Cardiac atrium fibroblast (primary cell): ENCODE measurements around the gene EYA3. TPM values are rescaled to one million over a fixed set of nuclear protein-coding genes. Genes with fewer than 3 reads are reported as not detected.

ENCODE experiments used
- total RNA-seq: library from RNA; depleted of rRNA; stranded (reverse); fragments of >200 nt; gene quantifications from 2 replicates; pipeline ENCODE4 v1.2.3, GENCODE V29; 2015

Gene EYA3
- 8.3 and 13.9 TPM in 2 replicates for total RNA-seq

GRCh38 chr1:28088168-28088961, at the start of gene EYA3:
Gene EYA3 (minus strand): TSS chr1:28088610. CDS start chr1:28058026, 30,584 bp downstream.

GRCh38 chr1:27959792-27960603, 128.4 kb downstream of the EYA3 start, which contains the start of gene XKR8:
Gene XKR8 (plus strand): TSS chr1:27959973. CDS start chr1:27960070, 97 bp downstream.

GRCh38 chr1:27934818-27935549, 153.4 kb downstream of the EYA3 start, which contains the start of gene SMPDL3B:
Gene SMPDL3B (plus strand): TSS chr1:27935000. CDS start chr1:27935184, 184 bp downstream.

Other genes with a start within 250 kb of the EYA3 start
- gene THEMIS2, start 216.1 kb downstream of the EYA3 start, total RNA-seq, result 2.5 and 7.1 TPM in 2 replicates
- gene RPA2, start 174.0 kb downstream of the EYA3 start, total RNA-seq, result 13.0 and 19.9 TPM in 2 replicates
- gene SMPDL3B, start 153.6 kb downstream of the EYA3 start, total RNA-seq, result not detected in 2 replicates
- gene XKR8, start 128.6 kb downstream of the EYA3 start, total RNA-seq, result 3.2 and 8.4 TPM in 2 replicates
- 0.32 TPM in 1 of 2 replicates, not detected in the other for gene PTAFR, start 88.1 kb upstream of the EYA3 start, total RNA-seq
- 47.3 and 49.1 TPM in 2 replicates for gene DNAJC8, start 144.4 kb upstream of the EYA3 start, total RNA-seq
- gene ATP5IF1, start 147.5 kb upstream of the EYA3 start, total RNA-seq, result 191 and 237 TPM in 2 replicates
- 30.0 and 30.3 TPM in 2 replicates for gene SESN2, start 170.9 kb upstream of the EYA3 start, total RNA-seq
- gene MED18, start 240.4 kb upstream of the EYA3 start, total RNA-seq, result 15.2 and 23.1 TPM in 2 replicates